ENCODE measurements around the gene PDIA5.

PDIA5 gene

GRCh38 chr3:123070510-123070909 is 3.7 kb downstream of the PDIA5 start:
- Histone ChIP-seq H3K27ac (peak overlapping the region in 1 of 2 donors; percentile 25), H3K4me3 (no peak overlapping the region)
- TF ChIP-seq CTCF (IDR thresholded peaks at IDR 0.05): no peak
- DNase-seq (ENCODE audit: low spot score): peak; percentile 65

- DNase-seq (ENCODE audit: low spot score): peak; percentile 36
- no peak for TF ChIP-seq CTCF (IDR thresholded peaks at IDR 0.05)
- Histone ChIP-seq H3K4me3 (no peak overlapping the region), H3K27ac (peak overlapping the region; percentile 54 to 69)
These were observed 4.3 kb downstream of the PDIA5 start for GRCh38 chr3:123071146-123071545.

- peak overlapping the region; percentile 54 to 69 for H3K27ac ChIP-seq
- no peak overlapping the region for H3K4me3 ChIP-seq
- DNase-seq (ENCODE audit: low spot score): peak; percentile 55
- no peak for TF ChIP-seq CTCF (IDR thresholded peaks at IDR 0.05)
These were observed 4.8 kb downstream of the PDIA5 start for GRCh38 chr3:123071581-123071980.

- no peak for TF ChIP-seq CTCF (IDR thresholded peaks at IDR 0.05)
- Histone ChIP-seq H3K27ac (peak overlapping the region; percentile 54 to 69), H3K4me3 (no peak overlapping the region)
- DNase-seq (ENCODE audit: low spot score): peak; percentile 64
These were observed 5.3 kb downstream of the PDIA5 start for GRCh38 chr3:123072152-123072551.

- DNase-seq (ENCODE audit: low spot score): peak; percentile 33
- no peak for TF ChIP-seq CTCF (IDR thresholded peaks at IDR 0.05)
- H3K4me3 ChIP-seq: no peak overlapping the region
- peak overlapping the region; percentile 54 to 69 for H3K27ac ChIP-seq
These were observed 5.7 kb downstream of the PDIA5 start for GRCh38 chr3:123072564-123072963.

- no peak for TF ChIP-seq CTCF (IDR thresholded peaks at IDR 0.05)
- Histone ChIP-seq H3K27ac (peak overlapping the region in 1 of 2 donors; percentile 7), H3K4me3 (no peak overlapping the region)
- no peak for DNase-seq (ENCODE audit: low spot score)
These were observed 8.5 kb downstream of the PDIA5 start for GRCh38 chr3:123075359-123075758.

- no peak for TF ChIP-seq CTCF (IDR thresholded peaks at IDR 0.05)
- no peak for DNase-seq (ENCODE audit: low spot score)
- Histone ChIP-seq H3K27ac (peak overlapping the region; percentile 67 to 70), H3K4me3 (no peak overlapping the region)
These were observed 9.3 kb downstream of the PDIA5 start for GRCh38 chr3:123076112-123076495.

Data from coronary artery (tissue), 2 donors.